ENCODE results near the gene DNAJB8.

DNAJB8 gene

DNA sequence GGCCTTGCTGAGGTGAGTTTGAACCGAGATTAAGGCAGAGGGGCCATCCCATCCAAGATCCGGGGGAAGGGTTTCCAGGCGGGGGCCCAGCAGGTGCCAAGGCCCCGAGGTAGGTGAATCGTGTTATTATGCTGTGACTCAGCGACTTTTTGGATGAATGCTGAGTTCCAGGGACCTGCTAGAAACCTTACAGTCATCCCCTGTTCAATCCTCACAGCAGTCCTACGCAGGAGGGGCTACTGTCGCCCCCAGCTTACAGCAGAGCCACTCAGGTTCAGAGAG is 40.9 kb downstream of the DNAJB8 start:
- DNase-seq (ENCODE audit: low spot score): no peak
- TF ChIP-seq, protein P1, sequence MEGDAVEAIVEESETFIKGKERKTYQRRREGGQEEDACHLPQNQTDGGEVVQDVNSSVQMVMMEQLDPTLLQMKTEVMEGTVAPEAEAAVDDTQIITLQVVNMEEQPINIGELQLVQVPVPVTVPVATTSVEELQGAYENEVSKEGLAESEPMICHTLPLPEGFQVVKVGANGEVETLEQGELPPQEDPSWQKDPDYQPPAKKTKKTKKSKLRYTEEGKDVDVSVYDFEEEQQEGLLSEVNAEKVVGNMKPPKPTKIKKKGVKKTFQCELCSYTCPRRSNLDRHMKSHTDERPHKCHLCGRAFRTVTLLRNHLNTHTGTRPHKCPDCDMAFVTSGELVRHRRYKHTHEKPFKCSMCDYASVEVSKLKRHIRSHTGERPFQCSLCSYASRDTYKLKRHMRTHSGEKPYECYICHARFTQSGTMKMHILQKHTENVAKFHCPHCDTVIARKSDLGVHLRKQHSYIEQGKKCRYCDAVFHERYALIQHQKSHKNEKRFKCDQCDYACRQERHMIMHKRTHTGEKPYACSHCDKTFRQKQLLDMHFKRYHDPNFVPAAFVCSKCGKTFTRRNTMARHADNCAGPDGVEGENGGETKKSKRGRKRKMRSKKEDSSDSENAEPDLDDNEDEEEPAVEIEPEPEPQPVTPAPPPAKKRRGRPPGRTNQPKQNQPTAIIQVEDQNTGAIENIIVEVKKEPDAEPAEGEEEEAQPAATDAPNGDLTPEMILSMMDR (IDR thresholded peaks at IDR 0.05; ENCODE audit: extremely low read depth, missing control alignments): no peak

GRCh38 chr3:128425142-128425845 is 41.4 kb downstream of the DNAJB8 start:
- TF ChIP-seq, protein P1 (IDR thresholded peaks at IDR 0.05; ENCODE audit: extremely low read depth, missing control alignments): no peak
- no peak for DNase-seq (ENCODE audit: low spot score)

DNA sequence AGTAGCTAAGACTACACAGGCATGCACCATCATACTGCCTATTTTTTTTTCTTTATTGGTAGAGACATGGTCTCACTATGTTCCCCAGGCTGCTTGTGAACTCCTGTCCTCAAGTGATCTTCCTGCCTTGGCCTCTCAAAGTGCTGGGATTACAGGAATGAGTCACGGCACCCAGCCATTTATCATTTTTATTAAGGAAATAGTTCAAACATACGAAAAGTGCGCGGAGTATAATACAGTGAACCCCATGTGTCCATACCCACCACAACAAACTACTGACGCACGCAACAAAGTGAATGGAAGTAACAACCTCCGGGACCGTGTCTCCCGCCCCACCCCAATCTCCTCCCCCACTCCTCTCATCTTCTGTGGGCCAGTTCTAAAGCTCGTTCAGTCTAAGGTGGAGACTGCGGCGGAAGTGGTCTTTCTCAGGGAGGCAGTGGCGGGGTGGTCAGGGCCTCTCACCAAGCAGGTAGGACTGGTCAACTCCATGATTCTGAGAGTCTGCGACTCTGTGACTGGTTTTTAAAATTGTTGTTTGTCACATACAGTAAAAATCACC is 42.1 kb downstream of the DNAJB8 start:
- DNase-seq (ENCODE audit: low spot score): no peak
- TF ChIP-seq, protein P1 (IDR thresholded peaks at IDR 0.05; ENCODE audit: extremely low read depth, missing control alignments): no peak

GRCh38 chr3:128423525-128424147 is 43.1 kb downstream of the DNAJB8 start:
- no peak for DNase-seq (ENCODE audit: low spot score)
- TF ChIP-seq, protein P1 (IDR thresholded peaks at IDR 0.05; ENCODE audit: extremely low read depth, missing control alignments): no peak

DNA sequence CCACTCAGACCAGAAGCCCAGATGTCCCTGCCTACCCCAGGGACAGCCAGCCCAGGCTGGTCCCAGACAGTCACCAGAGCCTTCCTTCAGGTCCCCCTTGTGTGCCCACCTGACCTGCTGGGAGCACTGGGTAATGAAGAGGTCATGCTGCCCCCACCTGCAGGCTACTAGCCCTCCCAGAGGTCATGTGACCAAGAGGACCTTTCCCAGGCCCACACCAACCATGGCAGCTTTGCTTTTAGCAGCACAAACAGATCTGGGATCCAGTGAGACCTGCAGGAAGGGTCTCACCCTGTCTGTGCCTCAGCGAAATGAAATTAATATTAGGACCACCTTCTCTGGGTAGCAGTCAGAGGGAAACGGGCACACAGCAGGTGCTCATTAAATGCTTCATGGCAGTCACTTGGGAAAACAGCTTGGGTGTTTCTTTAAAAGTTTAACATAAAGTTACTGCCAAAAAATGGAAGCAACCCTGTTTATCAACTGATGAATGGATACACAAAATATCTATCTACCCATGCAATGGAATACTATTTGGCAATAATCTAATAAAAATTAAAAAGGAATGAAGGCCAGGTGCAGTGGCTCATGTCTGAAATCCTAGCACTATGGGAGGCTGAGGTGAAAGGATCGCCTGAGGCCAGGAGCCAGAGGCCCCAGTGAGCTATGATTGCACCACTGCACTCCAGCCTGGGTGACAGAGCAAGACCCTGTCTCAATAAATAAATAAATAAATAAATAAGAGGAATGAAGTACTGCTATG is 43.7 kb downstream of the DNAJB8 start:
- no peak for DNase-seq (ENCODE audit: low spot score)
- TF ChIP-seq, protein P1 (IDR thresholded peaks at IDR 0.05; ENCODE audit: extremely low read depth, missing control alignments): no peak

- DNase-seq (ENCODE audit: low spot score): no peak
- TF ChIP-seq, protein P1 (IDR thresholded peaks at IDR 0.05; ENCODE audit: extremely low read depth, missing control alignments): no peak
These were observed 44.7 kb downstream of the DNAJB8 start for GRCh38 chr3:128421966-128422365.

DNA sequence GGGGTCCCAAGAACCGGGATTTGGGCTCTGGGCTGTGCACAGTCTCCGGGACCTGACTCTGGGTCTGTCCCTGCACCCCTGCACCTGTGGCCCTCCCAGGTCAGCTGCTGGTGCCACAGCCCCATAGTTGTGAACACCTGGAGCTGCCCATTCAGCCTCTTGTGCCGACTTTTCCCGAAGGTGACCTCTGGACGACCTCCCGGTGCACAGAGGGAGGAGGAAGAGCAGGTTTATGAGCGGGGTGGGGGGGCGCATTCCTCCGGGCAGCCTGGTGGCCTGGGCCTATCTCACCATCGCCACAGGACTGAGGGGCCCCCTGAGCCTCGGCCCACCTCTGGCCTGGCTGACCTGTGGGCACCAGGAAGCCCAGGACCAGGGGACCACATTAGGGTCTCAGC is 45.3 kb downstream of the DNAJB8 start:
- DNase-seq (ENCODE audit: low spot score): no peak
- TF ChIP-seq, protein P1 (IDR thresholded peaks at IDR 0.05; ENCODE audit: extremely low read depth, missing control alignments): no peak

Measured in GM20000 (cell line).